OCI-LY1 (cell line): Measurements from ENCODE around the gene MAP2.

Experiments
- EZH2 ChIP-seq: fragments of 200-600 bp; sonication (generic), shearing (Covaris generic); IDR thresholded peaks from 2 replicates; pipeline ENCODE4 v1.8.0; 2017; ENCODE audit warnings: borderline replicate concordance, mixed run types, mild to moderate bottlenecking, antibody characterized with exemption, low read length, moderate library complexity, mixed read lengths
- TF ChIP-seq, protein P1 (sequence below): fragments of 200-600 bp; sonication (generic), shearing (Covaris generic); IDR thresholded peaks from 2 replicates; pipeline ENCODE4 v1.5.1; 2017; ENCODE audit warnings: mild to moderate bottlenecking, antibody characterized with exemption, low read length, moderate library complexity, mixed read lengths

DNA sequence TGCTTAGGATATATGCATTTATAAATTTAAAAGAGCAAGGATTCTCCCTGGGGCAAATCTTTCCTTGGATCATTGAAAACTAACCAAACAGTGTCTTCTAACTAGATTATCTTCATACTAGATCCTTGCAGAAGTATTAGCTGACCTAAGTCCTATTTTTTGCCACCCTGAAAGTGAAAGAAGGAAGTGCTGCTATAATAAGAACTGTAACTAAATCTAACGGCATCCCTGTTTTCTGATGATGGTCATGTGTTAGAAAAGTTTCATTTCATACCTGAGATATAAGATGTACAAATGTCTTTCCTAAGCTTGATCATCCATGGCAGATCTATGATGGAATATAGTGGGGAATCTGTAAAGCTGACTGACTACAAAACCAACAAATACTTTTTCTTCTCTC lies 102.7 kb downstream of the MAP2 start:
- TF ChIP-seq, protein P1, sequence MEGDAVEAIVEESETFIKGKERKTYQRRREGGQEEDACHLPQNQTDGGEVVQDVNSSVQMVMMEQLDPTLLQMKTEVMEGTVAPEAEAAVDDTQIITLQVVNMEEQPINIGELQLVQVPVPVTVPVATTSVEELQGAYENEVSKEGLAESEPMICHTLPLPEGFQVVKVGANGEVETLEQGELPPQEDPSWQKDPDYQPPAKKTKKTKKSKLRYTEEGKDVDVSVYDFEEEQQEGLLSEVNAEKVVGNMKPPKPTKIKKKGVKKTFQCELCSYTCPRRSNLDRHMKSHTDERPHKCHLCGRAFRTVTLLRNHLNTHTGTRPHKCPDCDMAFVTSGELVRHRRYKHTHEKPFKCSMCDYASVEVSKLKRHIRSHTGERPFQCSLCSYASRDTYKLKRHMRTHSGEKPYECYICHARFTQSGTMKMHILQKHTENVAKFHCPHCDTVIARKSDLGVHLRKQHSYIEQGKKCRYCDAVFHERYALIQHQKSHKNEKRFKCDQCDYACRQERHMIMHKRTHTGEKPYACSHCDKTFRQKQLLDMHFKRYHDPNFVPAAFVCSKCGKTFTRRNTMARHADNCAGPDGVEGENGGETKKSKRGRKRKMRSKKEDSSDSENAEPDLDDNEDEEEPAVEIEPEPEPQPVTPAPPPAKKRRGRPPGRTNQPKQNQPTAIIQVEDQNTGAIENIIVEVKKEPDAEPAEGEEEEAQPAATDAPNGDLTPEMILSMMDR = no peak
- no peak for TF ChIP-seq EZH2
